GM19467 (cell line): ENCODE data around the gene CYBA.

Source experiments
- ATAC-seq: cut with Tn5 transposase; IDR thresholded peaks from one replicate; pipeline ENCODE4 v1.9.1; 2021; ENCODE audit warnings: mild to moderate bottlenecking, moderate library complexity; ENCODE audit not compliant: unreplicated experiment

The CYBA gene

DNA sequence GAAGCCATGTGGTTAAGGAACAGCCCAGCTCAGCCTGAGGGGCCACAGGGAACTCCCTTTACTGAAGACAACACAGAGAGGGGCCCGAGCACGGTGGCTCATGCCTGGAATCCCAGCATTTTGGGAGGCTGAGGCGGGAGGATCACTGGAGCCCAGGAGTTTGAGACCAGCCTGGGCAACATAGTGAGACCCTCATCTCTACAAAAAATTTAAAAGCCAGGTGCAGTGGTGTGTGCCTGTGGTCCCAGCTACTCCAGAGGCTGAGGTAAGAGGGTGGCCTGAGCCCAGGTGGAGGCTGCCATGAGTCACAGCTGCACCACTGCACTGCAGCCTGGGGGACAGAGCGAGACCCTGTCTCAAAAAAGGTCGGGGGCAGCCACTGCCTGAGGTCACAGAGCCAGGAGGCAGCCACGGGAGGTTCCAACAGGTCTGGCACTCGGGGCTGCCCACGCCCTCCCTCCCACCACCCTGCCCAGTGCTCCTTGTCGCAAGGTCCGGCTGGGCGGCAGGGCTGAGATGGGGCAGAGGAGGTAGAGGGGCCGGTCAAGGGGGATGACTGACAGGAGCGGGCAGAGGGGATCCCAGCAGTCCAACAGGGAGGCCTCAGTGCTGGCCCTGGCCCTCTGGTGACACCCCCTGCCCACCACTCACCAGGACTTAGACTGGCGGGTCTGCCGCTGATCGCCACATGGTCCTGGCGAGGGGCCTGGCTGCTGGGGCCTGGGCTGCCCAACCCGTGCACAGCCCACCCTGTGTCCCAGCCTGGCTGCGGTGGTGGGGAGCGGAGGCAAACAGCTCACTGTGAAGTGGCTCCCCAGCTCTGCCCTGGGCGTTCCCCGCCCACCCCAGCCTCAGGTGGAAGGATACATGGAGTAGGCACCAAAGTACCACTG, 3.4 kb downstream of the CYBA start:
- no peak for ATAC-seq

- no peak for ATAC-seq
Observed at GRCh38 chr16:88646345-88647034, 4.4 kb downstream of the CYBA start.

GRCh38 chr16:88645941-88646340, 4.9 kb downstream of the CYBA start:
- no peak for ATAC-seq

DNA sequence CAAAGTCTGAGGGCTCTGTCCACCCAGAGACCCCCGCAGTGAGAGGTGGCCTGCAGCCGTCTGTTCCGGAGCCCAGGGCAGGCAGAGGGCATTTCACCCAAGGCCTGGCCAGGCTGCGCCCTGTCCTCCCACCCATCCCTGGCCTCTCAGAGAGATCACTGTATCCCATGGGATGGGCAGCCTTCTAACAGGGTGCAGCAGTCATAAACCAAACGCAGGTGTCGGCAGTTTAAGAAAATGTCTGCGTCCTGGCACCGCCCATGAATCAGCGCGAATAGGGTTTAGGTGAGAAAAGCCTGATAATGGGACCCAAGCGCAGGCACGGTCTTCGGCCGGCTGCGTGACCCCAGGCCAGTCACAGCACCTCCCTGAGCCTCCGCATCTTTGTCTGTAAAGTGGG, 5.4 kb downstream of the CYBA start:
- ATAC-seq = no peak

- ATAC-seq = no peak
Observed at GRCh38 chr16:88643644-88643932, 7.3 kb downstream of the CYBA start.

GRCh38 chr16:88642881-88643643, 7.8 kb downstream of the CYBA start:
- ATAC-seq = no peak

DNA sequence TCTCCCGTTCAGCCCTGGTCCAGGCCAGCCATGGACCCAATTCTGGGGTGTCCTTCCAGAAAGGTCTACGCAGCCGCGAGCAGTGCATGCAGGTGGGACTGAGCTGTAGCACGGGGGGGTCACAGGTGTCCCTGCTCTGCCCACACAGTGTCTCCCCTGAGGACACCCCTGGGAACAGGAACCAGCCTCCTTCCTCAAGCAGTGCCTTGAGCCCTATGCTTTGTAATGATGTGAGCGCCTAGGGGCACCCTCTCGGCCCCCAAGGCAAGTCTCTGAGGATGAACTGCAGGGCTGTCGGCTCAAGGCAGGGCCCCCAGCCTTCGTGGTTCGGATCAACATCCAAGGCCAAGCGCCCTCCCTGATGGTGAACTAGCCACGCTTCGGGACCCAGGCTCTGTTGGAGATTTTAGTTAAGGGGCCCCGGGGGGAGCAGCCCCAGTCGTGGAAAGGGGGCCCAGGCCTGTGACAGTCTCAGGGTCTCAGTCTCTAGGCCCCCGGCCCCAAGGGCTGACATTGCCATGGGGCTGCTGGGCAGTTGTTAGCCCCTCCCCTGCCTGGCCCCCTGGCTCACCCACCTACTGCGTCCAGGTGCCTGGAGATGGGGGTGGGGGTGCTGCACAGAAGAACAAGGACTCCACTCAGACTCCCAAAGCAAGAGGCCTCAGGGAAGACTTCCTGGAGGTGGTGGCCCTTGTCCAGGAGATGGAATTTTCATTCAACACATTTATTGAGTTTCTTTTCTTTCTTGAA, 10.2 kb downstream of the CYBA start:
- ATAC-seq = no peak

- ATAC-seq = no peak
Observed at GRCh38 chr16:88640039-88640495, 10.8 kb downstream of the CYBA start.

- no peak for ATAC-seq
Observed at GRCh38 chr16:88639231-88640038, 11.4 kb downstream of the CYBA start.

DNA sequence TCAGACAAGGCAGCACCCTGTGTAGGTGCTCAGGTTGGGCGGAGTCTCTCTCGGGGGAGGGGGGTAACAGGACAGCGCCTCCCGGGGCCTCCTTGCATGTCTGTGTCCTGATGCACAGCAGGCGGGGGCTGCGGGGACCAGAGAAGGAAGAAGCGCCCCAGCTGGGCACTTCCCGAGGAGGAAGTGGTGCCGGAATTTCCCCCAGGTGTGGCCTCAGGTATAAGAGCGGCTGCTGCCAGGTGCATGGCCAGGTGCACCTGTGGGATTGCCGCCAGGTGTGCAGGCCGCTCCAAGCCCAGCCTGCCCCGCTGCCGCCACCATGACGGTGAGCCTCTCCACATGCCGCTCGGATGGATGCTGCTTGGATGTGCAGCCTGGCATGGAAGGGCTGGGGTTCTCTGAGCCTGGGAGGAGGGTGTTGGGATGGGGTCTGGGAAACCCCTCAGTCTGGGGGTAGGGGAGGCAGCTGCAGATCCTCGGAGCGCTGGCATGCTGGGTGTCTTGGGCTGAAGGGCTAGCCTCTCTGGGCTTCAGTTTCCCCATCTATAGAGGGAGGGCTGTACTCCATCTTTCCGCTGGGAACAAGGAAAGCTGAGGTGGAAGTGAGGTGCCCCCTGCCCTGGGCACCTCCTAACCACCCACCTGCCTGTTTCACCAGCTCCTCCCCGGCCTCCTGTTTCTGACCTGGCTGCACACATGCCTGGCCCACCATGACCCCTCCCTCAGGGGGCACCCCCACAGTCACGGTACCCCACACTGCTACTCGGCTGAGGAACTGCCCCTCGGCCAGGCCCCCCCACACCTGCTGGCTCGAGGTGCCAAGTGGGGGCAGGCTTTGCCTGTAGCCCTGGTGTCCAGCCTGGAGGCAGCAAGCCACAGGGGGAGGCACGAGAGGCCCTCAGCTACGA, 12.3 kb downstream of the CYBA start, which contains the start of gene IL17C:
Gene IL17C (plus strand): TSS at position 250 of the 908 bp plus-strand sequence. CDS start 70 bp downstream, at position 320.
- no peak for ATAC-seq

DNA sequence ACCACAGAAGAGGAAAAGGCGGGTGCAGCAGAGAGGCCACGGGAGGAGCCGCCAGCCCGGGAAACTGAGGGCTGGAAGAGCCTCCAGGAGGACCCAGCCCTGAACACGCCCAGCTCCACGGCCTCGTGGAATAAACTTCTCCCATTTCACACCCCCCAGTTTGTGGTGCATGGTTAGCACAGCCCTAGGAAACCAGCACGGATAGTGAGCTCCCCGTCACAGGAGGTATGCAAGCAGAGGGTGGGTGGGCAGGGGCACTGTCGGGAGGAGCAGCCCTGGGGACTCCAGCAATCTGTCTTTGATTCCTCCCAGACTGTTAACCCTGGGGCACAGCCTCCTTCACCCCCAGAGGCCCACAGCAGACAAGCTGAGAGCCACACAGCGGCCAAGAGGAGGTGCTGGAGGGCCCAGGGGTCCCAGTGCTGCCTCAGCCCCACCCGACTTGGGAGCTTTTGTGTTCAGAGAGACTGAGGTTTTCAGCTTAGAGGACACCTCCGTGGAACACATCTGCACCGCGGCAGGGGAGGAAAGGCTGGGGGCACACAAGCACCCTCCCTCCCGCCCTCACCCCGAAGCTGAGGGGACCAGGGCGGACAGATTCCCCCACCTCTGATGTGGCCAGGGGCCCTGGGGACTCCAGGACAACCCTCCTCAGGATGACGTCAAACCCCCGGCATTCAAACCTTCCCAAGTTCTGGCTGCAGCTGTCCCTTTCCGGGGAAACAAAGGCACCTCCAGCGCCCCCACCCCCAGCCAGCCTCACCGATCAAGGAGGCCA, 14.2 kb downstream of the CYBA start:
- ATAC-seq = no peak

GRCh38 chr16:88635671-88636319, 15.1 kb downstream of the CYBA start:
- ATAC-seq = no peak

DNA sequence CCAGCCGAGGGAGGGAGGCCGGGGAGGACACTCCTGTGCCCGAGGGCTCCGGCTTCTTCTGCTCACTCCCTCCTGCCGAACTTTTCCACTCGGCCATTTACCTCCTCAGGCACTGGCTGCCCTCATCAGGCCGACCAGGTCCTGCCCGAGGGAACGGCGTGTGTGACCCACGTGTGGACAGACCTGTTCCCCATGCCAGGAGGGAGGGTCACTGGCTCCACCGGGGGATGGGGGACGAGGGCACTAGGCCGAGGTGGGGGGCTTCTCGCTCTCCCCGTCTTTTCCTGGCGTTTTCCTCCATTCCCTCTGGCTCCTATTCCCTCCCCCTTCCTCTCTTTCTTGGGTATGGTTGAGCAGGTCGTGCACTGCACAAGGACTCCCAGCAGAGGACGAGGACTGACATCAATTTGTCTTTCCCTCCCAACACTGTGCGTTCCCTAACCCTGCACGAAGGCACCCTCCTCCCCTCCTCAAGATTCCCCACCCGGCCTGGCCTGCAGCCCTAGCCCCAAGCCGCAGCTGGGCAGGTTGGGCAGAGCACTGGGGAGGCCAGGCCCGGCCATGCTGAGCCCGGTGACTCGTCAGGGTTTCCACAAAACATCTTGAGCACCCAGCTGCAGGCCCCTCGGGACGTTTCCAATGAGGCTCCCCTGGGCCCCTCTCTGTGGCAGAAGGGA, 15.7 kb downstream of the CYBA start:
- ATAC-seq = no peak

GRCh38 chr16:88634141-88634993, 16.5 kb downstream of the CYBA start:
- ATAC-seq = peak; percentile 39

DNA sequence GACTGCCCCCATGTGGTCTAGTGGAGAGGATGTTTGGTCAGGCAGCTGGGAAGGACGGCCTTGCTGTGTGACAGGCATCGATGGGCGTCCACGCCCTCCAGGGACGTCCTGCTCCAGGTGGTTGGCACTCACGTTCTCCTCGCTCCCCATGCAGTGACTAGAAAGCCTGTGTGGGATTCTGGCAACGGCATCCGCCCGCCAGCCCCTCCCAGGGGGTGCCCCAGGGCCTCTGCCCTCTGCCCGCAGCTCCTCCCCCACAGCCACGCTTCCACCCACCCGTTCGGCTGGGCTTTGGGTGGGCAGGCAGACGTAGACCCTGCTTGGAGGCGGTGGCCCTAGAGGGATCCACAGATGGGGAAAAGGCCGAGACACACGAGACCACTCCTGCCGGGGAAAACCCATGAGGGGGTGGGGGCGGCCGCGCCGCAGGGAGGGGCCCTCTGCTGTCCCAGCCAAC, 17.1 kb downstream of the CYBA start:
- peak; percentile 42 for ATAC-seq

- no peak for ATAC-seq
Observed at GRCh38 chr16:88632587-88632930, 18.3 kb downstream of the CYBA start.
